GM21528 (cell line): Measurements from ENCODE around the gene WFIKKN1.

Source experiments
- ATAC-seq: cut with Tn5 transposase; IDR thresholded peaks from one replicate; pipeline ENCODE4 v1.9.1; 2021; ENCODE audit warnings: mild to moderate bottlenecking, moderate library complexity; ENCODE audit not compliant: unreplicated experiment, low FRiP score

WFIKKN1 gene

DNA sequence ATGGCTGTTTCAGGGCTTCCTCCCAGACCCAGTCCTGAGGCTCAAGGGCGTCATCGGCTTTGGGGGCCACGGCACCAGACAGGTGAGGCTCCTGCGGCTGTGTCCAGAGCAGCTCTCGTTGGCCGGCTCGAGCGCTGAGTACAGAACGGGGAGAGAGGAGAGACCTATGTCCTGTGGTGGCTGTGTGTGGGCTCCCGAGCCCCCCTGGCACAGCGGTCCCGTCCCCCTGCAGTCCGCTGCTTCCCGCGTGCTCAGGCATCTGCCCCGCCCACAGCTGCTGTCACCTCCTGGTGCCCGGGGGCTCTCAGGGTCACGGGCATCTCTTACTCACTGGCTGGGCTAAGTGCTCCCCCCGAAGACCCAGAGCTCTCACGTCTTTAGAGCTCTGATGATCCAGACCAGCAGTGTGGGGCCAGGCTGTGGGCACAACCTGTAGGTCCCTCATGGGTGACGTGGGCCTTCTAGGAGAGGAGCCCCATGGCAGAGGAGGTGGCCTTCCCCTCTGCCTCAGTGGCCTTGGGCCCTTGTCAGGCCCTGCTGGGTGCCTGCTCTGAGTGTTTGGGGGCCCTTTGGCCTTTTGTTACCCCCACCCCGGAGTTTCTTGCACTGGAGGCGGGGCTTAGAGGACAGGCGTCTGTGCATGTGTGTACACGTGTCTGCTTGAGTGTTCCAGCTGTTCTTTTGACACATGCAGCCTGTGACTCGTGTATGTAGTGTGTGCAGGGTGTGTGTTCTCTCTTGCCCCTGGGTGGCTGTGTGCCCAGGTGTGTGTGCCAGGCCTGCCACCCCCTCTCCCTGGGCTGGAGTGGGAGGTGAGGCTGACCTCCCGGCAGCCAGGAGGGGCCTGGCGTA is 21.9 kb downstream of the WFIKKN1 start:
- no peak for ATAC-seq

GRCh38 chr16:654034-654433 is 23.2 kb downstream of the WFIKKN1 start:
- ATAC-seq = no peak

- ATAC-seq = no peak
These were observed 26.7 kb downstream of the WFIKKN1 start for GRCh38 chr16:657487-657886.

GRCh38 chr16:658679-659571 is 28.1 kb downstream of the WFIKKN1 start:
- ATAC-seq = no peak

DNA sequence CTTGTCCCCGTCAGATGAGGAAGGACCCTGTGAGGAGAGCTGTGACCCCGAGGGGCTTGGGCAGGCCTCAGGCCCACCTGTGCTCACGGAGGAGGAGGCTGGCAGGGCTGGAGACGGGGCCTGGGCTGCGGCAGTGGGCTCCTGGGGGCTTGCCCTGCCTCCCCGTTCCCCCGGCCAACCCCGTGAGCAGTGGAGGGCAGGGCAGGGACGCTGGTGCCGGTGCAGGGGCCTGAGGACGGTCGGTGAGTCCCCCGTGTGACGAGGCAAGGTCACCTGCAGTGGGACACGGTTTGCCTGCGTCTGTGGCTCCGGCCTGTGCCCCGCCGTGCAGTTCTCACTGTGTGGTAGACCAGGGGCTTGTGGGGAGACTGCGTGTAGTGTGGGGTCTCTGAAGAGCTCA is 28.8 kb downstream of the WFIKKN1 start:
- no peak for ATAC-seq

DNA sequence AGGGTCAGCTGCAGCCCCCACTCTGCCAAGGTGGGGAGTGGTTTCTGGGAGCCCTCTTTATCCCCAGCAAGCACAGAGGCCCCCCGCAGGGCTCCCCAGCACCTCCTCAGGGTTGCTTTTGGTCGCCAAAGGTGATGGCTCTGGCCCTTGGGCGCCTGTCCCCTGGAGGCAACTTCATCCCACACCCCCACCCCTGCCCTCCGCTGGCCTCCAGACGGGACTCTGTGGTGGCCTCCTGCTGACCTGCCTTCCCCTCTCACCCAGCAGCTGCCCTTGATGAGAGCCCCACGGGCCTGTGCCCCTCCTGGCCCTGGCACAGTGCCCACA is 29.3 kb downstream of the WFIKKN1 start:
- ATAC-seq = no peak

DNA sequence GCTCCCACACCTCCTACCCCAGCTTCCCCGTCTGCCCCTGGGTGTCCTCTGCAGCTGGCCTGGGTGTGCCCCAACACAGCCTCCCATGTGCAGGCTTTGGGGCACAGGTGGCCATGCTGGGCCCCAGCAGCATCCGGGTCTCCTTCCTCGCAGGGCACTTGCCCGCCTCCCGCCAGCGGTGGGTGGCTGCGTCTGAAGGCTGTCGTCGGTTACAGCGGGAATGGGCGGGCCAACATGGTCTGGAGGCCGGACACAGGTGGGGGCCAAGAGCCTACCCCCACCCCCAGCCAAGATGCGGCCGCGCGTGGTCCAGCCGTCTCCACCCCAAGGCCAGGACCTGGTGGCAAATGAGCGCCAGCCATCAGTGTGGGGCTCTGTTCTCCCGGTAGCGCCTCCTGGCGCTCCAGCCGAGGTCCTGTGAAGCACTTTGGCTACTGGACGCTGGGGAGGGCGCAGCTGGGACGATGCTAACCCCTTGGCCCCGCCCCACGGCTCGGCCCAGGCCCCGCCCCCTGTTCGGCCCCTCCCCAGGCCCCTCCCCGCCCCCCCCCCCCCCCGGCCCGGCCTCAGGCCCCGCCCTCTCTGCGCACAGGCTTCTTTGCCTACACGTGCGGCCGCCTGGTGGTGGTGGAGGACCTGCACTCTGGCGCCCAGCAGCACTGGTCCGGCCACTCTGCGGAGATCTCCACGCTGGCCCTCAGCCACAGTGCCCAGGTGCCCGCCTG is 29.8 kb downstream of the WFIKKN1 start:
- no peak for ATAC-seq

GRCh38 chr16:661184-661821 is 30.5 kb downstream of the WFIKKN1 start:
- ATAC-seq = no peak

GRCh38 chr16:662095-662494 is 31.3 kb downstream of the WFIKKN1 start:
- no peak for ATAC-seq

GRCh38 chr16:662597-662996 is 31.8 kb downstream of the WFIKKN1 start:
- ATAC-seq = no peak

DNA sequence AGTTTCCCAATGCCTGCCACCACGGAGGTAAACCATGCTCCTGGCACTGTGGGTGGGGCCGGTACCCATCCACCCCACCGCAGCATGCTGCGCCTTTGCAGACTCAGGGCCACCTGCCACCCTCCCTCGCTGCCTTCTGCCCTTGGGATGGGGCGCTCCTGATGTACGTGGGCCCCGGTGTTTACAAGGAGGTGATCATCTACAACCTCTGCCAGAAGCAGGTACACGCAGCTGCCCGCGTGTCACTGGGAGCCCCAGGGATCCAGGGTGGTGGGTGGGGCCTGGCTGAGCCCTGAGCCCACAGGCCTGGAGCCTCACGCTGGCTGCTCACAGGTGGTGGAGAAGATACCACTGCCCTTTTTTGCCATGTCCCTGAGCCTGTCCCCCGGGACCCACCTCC is 35.8 kb downstream of the WFIKKN1 start:
- ATAC-seq = no peak

DNA sequence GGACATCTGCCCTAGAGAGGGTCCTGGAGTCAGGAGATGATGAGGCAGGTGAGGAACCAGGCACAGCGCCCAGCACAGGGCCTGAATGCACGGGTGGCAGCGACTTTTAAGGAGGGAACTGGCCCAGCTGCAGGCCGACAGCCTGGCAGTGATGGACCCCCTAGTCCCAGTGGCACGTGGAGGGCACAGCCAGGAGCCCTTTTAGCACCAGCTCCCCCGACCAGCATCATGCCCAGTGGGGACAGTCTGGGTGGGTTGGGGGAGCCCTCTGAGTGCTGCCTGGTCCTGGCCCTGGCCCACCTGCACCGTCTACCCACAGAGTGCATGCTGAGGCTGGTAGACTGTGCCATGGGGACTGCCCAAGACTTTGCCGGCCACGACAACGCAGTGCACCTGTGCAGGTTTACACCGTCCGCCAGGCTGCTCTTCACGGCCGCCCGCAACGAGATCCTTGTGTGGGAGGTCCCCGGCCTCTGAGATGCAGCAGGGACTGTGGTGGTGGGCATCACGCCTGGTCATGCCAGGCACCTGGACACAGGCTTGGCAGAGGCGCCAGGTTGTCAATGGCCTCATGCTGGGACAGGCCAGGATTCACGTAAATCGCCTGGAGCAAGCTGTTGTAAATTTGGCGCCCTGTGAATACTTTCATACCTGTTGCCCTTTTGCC is 36.5 kb downstream of the WFIKKN1 start:
- ATAC-seq = no peak

DNA sequence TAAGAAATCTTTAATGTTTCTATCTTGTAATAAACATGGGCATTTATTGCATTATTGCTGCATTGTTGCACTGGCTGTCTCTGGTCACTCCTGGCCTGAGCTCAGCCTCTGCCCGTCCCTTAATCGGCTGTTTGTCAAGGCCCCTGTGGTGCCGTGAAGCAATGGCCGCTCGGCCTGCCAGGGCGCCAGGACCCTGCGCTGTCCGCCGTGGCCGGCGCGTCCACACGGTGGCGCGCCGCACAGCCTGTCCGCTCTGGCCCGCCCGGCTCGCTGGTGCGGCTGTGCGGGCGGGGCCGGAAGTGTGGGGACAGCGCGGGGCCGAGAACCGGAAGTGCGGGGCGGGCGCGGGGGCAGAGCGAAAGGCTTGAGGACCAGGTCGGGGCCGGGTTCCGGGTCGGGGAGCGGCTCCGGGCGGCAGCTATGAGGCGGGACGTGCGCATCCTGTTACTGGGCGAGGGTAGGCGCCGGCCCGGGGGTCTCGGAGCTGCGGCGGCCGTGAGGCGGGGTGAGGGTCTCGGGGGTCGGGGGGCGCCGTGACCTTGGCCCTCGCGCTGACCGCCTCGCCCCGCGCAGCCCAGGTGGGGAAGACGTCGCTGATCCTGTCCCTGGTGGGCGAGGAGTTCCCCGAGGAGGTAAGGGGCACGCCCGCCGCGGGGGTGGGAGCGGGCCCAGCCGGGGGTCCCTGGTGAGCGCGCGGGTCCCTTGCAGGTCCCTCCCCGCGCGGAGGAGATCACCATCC is 37.2 kb downstream of the WFIKKN1 start, which contains the start of gene RHOT2:
RHOT2 (plus strand) TSS at position 353 of the 739 bp plus-strand sequence; CDS start at position 421, 68 bp downstream.
- ATAC-seq = peak; percentile 65

- ATAC-seq = no peak
These were observed 37.9 kb downstream of the WFIKKN1 start for GRCh38 chr16:668519-669171.

DNA sequence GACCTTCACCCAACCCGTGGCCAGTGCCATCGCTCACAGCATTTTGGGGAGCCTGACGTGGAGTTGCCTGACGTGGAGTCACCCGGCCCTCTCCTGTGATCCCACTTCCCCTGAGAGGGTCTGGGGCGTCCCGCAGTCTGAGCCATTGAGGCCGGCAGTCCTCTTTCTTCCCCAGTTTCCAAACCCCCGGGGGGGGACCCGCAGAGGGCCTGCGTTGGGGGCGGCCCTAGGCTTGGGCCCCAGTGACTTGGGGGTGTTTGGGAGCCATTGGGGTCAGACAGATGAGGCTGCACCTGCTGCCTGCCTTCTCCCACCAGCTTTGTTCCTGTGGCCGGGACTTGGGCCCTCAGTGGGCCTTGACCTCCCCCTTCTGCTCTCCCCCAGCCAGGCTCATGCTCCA is 38.9 kb downstream of the WFIKKN1 start:
- no peak for ATAC-seq

DNA sequence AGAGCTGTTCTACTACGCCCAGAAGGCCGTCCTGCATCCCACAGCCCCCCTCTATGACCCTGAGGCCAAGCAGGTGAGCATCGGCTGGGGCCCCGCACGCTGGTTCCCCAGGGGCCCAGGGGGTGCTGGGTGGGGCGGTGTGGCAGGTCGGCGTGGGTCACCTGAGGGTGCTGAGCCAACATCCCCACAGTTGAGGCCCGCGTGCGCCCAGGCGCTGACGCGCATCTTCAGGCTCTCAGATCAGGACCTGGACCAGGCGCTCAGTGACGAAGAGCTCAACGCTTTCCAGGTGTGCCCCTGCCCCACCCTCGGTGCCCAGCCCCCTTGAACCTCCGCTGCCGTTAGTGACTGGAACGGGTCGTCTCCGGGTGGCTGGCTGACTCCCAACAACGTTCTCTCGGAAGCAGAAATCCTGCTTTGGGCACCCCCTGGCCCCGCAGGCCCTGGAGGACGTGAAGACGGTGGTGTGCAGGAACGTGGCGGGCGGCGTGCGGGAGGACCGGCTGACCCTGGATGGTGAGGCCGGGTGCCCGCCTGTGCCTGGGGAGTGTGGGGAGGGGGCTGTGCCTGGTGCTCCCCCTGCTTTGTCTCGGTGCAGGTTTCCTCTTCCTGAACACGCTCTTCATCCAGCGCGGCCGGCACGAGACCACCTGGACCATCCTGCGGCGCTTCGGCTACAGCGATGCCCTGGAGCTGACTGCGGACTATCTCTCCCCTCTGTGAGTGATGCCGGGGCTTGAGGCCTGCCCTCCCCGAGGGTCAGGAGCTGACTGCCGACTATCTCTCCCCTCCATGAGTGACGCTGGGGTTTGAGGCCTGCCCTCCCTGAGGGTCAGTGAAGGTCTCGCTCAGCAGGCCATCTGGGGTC is 39.9 kb downstream of the WFIKKN1 start:
- no peak for ATAC-seq

GRCh38 chr16:671353-672131 is 40.8 kb downstream of the WFIKKN1 start:
- no peak for ATAC-seq
